SK-N-SH (cell line): ENCODE measurements around the gene FLT4.

Source experiments
- MEF2A ChIP-seq: IDR thresholded peaks from 2 replicates; pipeline ENCODE4 v1.4.0; 2012; ENCODE audit warnings: low read depth, borderline replicate concordance
- MXI1 ChIP-seq: IDR thresholded peaks from 2 replicates; pipeline ENCODE4 v1.6.1; 2012; ENCODE audit warnings: mild to moderate bottlenecking, low read depth, low read length, improper control_type of control experiment
- POLR2AphosphoS5 ChIP-seq: IDR thresholded peaks from 2 replicates; pipeline ENCODE4 v1.6.1; 2012; ENCODE audit warnings: low read depth, low read length
- SMC3 ChIP-seq: IDR thresholded peaks from 2 replicates; pipeline ENCODE4 v1.6.1; 2012; ENCODE audit warnings: low read depth, low read length, improper control_type of control experiment
- YY1 ChIP-seq: IDR thresholded peaks from 2 replicates; pipeline ENCODE4 v1.4.0; 2012; ENCODE audit warnings: low read depth, mild to moderate bottlenecking
- TF ChIP-seq, protein P1 (sequence below): fragments of 200-600 bp; sonication (generic); IDR thresholded peaks from 2 replicates; pipeline ENCODE4 v1.6.1; 2017; ENCODE audit warnings: antibody characterized with exemption, mild to moderate bottlenecking, moderate library complexity
- TF ChIP-seq, protein P2 (sequence below): IDR thresholded peaks from 2 replicates; pipeline ENCODE4; 2012

DNA sequence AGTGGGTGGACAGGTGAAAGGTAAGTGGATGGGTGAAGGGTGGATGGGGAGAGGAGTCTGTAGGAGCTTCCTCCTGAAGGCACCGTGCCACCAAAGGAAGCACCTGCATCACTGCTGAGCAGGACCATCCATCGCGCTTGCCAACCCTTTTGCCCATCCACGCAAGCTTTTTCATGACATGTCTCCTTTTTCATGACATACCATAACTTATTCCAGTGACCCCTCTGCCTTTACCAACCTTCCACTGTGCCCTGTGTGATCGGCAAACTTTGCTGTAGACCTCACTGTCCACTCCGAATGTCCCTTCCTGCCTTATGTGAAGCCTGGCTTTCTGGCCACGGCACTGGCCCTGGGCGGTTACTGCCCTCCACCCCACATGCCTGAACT, 13.4 kb downstream of the FLT4 start:
- TF ChIP-seq, protein P1, sequence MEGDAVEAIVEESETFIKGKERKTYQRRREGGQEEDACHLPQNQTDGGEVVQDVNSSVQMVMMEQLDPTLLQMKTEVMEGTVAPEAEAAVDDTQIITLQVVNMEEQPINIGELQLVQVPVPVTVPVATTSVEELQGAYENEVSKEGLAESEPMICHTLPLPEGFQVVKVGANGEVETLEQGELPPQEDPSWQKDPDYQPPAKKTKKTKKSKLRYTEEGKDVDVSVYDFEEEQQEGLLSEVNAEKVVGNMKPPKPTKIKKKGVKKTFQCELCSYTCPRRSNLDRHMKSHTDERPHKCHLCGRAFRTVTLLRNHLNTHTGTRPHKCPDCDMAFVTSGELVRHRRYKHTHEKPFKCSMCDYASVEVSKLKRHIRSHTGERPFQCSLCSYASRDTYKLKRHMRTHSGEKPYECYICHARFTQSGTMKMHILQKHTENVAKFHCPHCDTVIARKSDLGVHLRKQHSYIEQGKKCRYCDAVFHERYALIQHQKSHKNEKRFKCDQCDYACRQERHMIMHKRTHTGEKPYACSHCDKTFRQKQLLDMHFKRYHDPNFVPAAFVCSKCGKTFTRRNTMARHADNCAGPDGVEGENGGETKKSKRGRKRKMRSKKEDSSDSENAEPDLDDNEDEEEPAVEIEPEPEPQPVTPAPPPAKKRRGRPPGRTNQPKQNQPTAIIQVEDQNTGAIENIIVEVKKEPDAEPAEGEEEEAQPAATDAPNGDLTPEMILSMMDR = no peak
- no peak for TF ChIP-seq SMC3
- TF ChIP-seq YY1 = no peak
- TF ChIP-seq POLR2AphosphoS5 = no peak
- TF ChIP-seq, protein P2, sequence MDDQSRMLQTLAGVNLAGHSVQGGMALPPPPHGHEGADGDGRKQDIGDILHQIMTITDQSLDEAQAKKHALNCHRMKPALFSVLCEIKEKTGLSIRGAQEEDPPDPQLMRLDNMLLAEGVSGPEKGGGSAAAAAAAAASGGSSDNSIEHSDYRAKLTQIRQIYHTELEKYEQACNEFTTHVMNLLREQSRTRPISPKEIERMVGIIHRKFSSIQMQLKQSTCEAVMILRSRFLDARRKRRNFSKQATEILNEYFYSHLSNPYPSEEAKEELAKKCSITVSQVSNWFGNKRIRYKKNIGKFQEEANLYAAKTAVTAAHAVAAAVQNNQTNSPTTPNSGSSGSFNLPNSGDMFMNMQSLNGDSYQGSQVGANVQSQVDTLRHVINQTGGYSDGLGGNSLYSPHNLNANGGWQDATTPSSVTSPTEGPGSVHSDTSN = no peak
- no peak for TF ChIP-seq MXI1
- no peak for TF ChIP-seq MEF2A
